Body of pancreas (tissue), 4 donors: Measurements from ENCODE around the gene ANKS3.

Source experiments
- CTCF ChIP-seq, 7 experiments: fragments of 450-650 bp in 4 of 7; fragments of 200-600 bp in 3 of 7; sonication (generic) in 3 of 7; IDR thresholded peaks; one replicate each; pipeline ENCODE4 v1.5.1; 2016 to 2019; ENCODE audit warnings: antibody characterized with exemption in 7 of 7
- POLR2A ChIP-seq, 3 donors: fragments of 450-650 bp; IDR thresholded peaks; one replicate each; pipeline ENCODE4 v1.6.1; 2016; ENCODE audit warnings: antibody characterized with exemption in 3 of 3, mild to moderate bottlenecking in 2 of 3

- no peak for TF ChIP-seq CTCF (IDR thresholded peaks at IDR 0.05)
- no peak for TF ChIP-seq POLR2A (IDR thresholded peaks at IDR 0.05)
These were observed 44.9 kb downstream of the ANKS3 start for GRCh38 chr16:4689091-4689671.
